G401 (cell line): ENCODE results near the gene PAX4. TPM values are rescaled to one million over a fixed set of nuclear protein-coding genes. Genes with fewer than 3 reads are reported as not detected.

ENCODE experiments used
- DNase-seq: peaks from one replicate; pipeline ENCODE4 v3.0.0-alpha.2; 2015; ENCODE audit warnings: low spot score
- in situ Hi-C: cut with HindIII; loops from 2 replicates; pipeline ENCODE4 v1.10.0; 2016; ENCODE audit warnings: low sequenced_read_pairs, mixed read lengths
- total RNA-seq: library from RNA; depleted of rRNA; stranded (reverse); fragments of >200 nt; shearing (Covaris generic); gene quantifications from 2 replicates; pipeline ENCODE4 v1.2.3, GENCODE V29; 2014; rRNA removed

The PAX4 gene, protein sequence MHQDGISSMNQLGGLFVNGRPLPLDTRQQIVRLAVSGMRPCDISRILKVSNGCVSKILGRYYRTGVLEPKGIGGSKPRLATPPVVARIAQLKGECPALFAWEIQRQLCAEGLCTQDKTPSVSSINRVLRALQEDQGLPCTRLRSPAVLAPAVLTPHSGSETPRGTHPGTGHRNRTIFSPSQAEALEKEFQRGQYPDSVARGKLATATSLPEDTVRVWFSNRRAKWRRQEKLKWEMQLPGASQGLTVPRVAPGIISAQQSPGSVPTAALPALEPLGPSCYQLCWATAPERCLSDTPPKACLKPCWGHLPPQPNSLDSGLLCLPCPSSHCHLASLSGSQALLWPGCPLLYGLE
- not detected in 2 replicates for total RNA-seq

DNA sequence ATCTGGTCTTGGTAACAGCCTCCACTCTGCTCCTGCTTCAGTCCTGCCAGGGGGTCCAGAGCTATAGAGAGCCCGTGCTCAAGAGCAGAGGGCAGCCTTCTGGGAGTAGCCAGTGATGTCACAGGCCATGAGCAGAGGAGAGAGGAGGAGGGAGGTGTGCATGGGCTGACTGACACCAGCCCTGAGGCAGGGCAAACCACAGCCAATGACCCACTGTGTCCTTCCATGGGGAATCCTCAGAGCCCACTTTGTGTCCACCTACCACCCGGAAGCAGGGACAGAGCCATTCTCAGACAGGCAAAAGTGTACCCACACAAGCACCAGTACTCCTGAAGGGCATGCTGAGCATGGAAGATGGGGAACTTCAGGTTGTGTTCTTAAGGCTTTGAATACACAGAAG lies at the start of gene PAX4:
Gene PAX4, minus strand, starts transcription at position 101 of the 400 bp plus-strand sequence. CDS start 2,214 bp downstream, outside the sequence.
- in situ Hi-C loops: no loop called here
- DNase-seq: no peak

DNA sequence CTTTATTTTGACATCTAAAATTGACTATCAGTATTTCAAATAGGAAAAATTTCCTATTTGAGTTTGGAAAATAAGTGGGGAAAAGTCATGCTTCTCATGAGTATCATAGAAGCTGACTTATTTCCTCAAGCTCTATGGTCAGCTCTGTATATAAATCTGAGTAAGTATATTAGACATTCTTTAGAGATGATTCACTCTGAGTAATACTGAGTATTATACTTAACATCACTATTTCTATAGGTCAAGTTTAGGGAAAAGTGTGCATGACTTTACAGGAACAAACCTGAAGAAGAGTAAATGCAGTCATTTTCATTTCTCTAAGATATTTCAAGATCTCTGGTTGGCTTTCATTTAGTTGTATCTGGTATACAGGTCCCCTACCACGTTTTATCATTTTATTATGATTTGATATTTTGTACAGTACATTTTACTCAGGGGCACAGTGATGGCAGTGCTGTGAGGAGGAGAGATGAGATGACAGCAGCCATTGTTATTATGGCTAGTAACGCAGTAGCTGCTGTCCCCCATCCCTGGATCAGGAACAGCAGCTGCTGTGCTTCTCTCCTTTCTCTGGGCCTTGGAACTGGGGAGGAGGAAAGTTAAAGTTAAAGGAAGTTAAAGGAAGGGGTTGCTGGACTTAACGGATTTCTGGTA lies 49.2 kb upstream of the PAX4 start:
- in situ Hi-C loops: no loop called here
- no peak for DNase-seq

DNA sequence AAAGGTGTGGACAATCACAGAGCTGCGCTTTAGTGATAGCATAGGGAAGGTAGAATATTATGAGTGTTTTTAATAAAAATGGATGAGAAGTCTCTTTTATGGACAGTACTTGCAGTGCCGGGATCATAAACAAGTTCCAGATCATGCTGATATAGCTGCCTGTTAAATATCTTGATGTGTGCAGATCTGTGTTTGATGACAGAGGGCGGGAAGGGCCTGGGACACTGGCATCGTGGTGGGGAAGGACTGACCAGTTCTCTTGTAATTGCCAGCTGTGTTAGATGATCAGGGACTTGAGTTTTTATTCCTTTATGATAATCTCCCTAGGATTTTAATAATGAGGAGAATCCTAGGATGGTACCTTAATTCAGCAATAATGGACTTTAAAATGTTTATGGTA lies 48.7 kb upstream of the PAX4 start:
- DNase-seq: no peak
- in situ Hi-C loops: no loop called here

DNA sequence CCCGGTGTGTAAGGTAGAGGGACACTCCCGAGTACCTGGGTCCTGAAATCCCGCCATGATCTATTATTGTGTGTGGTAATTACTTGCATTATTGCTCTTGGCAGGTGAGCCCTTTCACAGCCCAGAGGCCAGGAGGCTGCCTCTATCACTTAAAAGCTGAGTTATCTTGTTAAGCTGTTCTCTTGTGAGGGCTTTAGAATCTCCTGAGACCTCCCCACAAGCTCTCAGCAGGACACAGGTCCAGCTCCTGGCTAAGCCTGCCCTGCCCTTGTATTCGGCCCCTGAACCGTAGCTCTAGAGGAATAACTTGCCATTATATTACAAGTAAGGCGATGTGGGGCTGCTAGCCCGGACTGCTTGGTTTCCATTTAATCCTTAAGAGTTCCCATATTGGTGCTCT lies 48.0 kb upstream of the PAX4 start:
- in situ Hi-C loops: no loop called here
- no peak for DNase-seq

DNA sequence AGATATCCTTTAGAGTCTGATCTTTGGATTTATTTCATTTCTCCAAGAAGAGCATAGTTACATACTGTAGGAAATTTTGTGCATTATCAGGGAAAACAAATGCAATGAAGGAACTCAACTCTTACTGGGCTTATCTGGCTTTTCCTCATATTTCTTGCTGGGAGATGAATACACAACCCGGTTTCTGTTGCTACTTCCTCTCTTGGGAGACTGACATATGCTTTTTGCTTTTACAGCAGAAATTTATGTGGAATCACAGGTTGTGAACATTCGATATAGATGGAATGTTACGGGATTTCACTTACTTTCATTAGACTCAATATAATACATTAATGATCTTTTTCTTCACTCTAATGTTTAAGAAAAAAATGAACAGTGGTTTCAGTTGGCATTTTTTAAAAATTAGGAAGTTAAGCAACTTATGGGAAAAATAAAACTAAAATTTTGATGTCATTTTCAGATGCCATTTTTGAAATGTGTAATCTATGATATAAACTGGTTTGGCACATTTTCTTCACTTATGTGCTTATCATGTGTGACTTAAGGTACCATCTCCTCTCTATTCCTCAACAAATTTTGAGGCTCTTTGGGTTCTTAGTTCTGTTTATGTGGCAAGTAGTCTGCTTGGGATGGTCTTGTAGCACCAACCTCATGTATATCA lies 41.2 kb upstream of the PAX4 start:
- no peak for DNase-seq
- in situ Hi-C loops: no loop called here

DNA sequence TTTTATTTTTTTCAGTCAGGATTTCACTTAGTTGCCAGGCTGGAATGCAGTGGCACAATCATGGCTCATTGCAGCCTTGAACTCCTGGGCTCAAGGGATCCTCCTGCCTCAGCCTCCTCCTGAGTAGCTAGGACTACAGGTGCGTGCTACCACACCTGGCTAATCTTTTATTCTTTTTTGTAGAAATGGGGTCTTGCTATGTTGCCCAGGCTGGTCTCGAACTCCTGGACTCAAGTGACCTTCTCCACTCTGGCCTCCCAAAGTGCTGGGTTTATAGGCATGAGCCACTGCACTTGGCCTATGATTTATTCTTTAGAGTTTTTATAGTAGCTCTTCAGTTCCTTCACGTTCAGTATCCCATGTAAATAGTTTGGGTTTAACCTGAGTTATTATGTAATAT lies 39.6 kb upstream of the PAX4 start:
- no peak for DNase-seq
- in situ Hi-C loops: no loop called here

DNA sequence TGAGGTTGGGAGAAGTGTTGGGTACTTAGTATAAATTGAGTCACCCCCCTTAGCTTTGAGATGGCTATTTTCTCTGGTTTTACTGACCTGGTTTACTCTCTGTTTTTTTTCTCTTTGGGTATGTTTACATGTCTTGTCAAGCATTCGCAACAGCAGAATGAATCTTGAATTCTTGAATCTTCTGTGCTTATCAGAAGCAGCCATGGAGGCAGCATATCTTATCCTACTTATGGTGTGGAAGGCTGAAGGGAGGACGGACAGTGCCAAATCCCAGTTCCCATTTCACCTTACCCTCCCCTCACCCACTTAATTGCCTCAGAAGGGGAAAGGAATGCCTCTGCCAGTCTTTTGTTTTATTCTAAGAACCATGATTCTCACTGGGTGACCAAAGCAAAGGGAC lies 37.8 kb upstream of the PAX4 start:
- no peak for DNase-seq
- in situ Hi-C loops: no loop called here

DNA sequence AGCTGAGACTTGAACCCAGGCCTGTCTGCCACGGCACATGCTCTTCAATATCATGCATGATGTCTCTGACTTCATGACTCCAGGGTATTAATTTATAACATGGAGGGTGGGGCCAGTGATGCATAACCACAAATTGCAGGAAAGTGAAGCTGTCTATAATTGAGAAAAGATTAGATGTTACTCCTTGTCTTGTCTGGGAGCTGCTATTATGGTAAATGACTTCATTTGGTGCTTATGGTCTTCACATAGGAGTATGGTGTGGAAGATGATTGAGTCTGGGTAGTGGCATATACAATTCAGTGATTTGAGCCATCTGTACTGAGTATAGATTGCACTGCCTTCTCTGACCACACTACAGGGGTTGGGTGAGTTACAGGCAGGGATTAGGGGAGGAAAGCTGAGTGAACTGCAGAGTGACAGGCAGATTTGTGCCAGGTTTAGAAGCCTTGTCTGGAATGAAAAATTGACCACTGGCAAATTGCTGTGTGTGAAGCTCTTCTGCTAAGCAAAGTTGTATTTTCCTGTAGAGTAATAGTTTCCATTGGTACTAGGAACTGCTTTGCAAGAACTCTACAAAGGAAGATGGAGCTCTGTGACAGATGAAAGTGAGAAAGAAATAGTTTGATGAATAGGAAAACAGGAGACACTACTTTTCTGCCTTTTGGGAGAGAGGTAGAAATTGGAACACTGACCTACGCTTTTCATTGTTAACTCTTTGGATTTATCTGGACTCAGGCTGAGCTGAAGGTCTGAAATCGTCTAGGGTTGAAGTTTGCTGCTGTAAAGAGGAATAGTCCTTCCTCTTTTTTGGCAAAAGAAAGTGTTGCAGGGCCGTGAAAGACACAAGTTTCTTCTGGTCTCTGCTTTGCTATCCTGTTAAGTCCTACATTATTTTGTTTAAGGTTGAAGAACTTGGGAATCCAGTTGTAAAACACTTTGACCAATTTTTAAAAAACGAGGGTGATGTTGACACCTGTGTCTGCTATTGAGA lies 36.8 kb upstream of the PAX4 start:
- in situ Hi-C loops: no loop called here
- DNase-seq: no peak

DNA sequence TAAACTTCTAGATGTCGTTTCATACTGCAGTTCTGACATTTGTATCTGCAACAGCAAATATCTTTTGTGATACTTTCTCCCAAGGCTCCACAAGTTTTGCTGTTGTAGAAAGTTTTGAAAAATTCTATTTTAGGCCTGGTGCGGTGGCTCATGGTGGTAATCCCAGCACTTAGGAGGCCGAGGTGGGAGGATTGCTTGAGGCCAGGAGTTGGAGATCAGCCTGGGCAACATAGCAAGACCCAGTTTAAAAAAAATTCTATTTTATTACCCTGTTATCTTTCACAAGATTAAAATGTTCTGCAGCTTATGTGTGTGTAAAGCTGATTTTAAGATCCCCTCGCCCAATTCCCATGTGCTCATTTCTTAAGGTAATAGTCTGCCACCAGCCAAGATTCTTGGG lies 35.5 kb upstream of the PAX4 start:
- in situ Hi-C loops: no loop called here

DNA sequence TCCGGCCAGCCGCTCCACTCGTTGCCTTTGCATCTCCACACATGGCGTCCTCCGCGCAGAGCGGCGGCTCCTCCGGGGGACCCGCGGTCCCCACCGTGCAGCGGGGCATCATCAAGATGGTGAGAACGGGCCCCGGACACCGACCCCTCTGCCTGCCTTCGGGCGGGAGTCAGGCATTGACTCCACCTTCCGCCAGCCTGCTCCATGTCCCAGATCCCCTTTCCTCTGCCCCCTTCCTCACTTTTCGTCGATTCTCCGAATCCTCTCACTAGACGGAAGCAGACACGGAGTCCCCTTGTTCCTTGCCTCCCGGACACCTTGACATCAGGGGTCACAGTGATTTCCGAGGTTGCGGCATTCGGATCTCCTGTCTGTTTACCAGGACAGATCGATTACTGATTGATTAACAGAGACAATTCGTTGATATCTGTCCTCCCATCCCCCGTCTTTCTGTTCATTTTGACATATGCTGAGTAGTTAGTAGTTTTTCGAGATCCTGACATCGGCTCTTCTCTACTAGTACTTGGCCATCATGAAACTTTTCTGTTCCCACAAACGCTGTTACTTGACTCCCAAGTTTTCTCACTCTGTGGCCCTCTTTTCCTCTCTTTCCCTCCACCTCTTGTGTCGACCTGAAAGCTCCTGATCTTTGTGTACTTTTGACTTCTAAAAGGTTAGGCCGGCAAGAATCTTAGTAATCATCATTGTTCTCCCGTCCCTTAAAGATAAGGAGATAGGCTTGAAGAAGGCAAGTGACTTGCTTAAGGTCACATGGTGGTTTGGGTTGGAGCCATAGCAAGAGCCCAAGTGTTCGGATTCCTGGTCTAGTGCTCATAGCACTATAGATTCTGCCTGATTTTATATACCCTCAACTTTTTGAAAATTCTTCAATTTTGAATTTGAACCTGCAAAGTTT lies 34.6 kb upstream of the PAX4 start:
- in situ Hi-C loops: no loop called here
- no peak for DNase-seq

More for the DNA sequence above, 35.5 kb upstream of the PAX4 start:
- no peak for DNase-seq

DNA sequence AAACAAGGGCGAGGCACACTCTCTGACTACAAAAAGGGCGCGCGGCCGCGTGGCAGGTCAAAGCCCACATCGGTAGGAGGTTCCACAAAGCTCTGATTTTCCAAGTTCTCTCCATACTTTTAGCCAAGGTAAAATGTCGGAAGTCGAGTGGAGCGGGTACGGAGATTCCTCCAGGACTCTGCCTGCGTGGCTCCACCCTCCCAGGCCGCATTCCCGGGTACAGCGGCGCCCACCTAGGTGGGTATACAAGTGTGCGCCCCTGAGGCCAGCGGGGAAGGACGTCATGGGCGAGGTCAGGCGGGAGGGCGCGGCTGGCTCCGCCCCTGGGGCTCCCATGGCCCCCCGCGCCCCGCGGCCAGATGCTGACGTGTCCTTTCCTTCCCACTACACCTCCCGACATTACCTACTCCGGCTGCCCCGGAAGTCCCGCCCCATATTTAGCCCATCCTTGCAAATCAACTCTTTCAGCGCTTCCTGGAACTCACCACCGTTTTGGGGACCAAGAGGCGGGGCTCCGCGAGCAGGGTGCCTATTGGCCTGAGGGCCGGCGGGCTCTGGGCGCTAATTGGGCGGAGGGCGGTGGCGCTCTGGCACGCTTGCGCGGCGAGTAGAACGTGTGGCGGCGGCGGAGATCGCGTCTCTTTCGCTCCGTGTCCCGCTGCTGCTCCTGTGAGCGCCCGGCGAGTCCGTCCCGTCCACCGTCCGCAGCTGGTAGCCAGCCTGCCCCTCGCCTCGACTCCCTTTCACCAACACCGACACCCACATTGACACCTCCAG lies 33.8 kb upstream of the PAX4 start, which contains the start of gene SND1:
Gene SND1, plus strand, starts transcription at position 639 of the 777 bp plus-strand sequence. CDS start 180 bp downstream, outside the sequence.
- peak; percentile 100 for DNase-seq
- in situ Hi-C loops: no loop called here

DNA sequence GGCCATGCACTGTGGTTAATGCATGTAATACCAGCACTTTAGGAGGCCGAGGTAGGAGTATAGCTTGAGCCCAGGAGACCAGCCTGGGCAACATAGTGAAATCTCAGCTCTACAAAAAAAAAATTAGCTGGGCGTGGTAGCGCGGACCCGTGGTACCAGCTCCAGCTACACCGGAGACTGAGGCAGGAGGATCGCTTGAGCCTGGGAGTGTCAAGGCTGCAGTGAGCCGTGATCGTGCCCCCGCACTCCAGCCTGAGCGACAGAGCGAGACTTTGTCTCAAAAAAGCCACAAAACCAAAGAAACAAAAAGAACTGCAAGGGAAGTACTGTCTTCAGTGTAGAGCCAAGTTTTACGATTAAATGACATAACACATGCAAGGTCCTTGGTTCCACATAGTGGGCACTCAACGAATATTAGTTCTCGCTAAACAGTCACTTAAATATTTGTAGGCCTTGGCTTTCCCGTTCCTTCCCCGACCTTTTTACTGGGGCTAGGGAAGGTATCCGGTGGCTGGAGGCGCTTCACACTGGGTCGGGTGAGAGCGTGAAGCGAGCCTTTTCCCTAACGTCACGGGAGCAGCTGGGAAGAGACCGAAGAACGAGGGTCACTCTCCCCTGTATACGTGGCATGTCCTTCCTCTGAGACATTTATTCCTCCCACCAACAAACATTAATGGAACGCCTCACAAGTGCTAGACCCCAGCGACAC lies 33.1 kb upstream of the PAX4 start:
- no peak for DNase-seq
- in situ Hi-C loops: no loop called here

DNA sequence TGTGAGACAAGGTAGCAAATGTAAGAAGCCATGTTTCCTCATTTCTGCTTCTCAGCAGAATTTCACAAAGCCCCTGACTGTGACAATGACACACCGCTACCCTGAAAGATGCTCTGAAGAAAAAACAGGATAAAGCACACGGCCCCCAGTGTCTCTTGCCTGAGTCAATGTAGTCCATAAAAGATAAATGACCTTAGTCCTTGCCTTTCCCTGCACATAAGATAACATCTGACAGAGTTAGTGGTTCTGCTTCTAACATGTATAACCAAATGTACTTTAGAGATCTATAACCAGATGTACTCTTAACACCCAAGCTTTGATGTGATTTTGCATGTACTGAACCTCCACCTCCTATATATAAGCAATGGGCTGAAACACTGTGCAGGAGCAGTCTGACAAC lies 31.0 kb upstream of the PAX4 start:
- in situ Hi-C loops: no loop called here
- DNase-seq: no peak

DNA sequence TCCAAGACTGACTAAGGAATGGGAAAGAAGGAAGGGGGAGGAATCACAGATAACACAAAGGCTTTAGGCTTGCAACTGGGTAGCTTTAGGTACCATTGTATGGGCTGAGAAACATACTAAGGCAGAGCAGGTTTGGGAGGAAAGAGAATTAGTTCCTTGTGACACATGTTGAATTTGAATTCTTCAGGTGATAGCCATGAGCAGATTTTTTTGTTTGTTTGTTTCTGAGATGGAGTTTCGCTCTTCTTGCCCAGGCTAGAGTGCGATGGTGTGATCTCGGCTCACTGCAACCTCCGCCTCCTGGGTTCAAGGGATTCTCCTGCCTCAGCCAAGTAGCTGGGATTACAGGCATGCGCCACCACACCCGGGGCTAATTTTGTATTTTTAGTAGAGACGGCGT lies 29.7 kb upstream of the PAX4 start:
- no peak for DNase-seq
- in situ Hi-C loops: no loop called here

DNA sequence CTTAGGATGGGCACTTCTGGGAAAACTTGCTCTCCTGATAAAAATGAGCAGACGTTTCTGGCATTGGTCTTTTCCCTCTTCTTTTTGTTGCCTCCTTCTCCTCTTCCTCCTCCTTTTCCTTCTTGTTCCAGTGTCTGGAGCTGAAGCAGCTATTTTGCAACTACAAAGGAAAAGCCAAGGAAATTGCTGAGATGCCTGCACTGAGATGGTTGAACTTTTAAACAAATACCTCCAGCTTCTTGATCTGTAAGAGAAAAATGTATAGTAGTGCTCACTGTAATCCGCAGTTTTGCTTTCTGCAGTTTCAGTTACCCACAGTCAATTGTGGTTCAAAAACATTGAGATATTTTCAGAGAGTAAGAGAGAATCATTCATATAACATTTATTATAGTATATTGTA lies 26.5 kb upstream of the PAX4 start:
- in situ Hi-C loops: no loop called here
- DNase-seq: no peak

DNA sequence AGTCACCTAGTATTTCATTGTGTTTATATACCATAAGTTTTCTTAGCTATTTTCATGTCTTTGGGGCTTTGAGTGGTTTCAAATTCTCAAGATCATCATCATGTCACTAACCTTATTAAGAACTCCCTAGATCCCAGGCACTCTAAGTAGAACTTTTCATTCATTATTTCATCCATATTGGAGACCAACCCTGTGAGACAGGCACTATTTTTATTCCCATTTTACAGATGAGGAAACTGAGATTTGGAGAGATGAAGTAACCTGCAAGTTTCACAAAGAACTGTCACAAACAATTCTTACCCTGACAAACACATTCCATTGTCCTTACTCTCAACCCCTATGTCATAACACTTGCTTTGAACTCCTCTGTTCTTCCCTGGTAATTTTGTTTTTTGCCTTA lies 20.3 kb upstream of the PAX4 start:
- in situ Hi-C loops: no loop called here
- no peak for DNase-seq
